Measurements from ENCODE around the gene PTPRT.

- TF ChIP-seq CTCF (IDR thresholded peaks at IDR 0.05; ENCODE audit: low read length) (no peak), EZH2 (optimal IDR thresholded peaks at IDR 0.05; ENCODE audit: low read depth, low read length) (no peak)
Observed at GRCh38 chr20:42656130-42656529, 533.6 kb downstream of the PTPRT start.

All from MM.1S (cell line).